Measurements from ENCODE around the gene FMN1.

DNA sequence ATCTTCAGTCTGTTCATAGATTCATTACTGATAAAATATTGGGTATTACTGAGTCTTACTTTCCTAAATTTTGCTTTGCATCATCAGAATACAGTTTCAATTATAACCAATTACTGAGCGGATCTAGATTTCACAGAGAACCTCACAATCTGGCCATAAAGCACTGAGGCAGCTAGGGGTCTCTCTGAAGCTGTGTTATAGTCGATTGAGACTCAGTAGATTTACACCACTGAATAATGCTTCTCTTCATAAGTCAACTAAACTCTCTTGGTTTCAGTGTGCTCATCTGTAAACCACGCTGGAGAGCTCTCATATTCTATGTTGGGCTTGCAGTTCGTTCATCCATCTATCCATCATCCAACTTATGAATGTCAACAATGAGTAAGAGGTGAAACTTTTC, 296.1 kb downstream of the FMN1 start:
- TF ChIP-seq, protein P1, sequence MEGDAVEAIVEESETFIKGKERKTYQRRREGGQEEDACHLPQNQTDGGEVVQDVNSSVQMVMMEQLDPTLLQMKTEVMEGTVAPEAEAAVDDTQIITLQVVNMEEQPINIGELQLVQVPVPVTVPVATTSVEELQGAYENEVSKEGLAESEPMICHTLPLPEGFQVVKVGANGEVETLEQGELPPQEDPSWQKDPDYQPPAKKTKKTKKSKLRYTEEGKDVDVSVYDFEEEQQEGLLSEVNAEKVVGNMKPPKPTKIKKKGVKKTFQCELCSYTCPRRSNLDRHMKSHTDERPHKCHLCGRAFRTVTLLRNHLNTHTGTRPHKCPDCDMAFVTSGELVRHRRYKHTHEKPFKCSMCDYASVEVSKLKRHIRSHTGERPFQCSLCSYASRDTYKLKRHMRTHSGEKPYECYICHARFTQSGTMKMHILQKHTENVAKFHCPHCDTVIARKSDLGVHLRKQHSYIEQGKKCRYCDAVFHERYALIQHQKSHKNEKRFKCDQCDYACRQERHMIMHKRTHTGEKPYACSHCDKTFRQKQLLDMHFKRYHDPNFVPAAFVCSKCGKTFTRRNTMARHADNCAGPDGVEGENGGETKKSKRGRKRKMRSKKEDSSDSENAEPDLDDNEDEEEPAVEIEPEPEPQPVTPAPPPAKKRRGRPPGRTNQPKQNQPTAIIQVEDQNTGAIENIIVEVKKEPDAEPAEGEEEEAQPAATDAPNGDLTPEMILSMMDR (IDR thresholded peaks at IDR 0.05), result no peak
- no peak for TF ChIP-seq POLR2A (IDR thresholded peaks at IDR 0.05; ENCODE audit: low read length)

Measured in A549 (cell line).